Epithelial cell of esophagus (primary cell): ENCODE measurements around the gene CERKL.
"Not testable (repeated sequence)": the region's sequence is repeated elsewhere in the genome, so short reads cannot be mapped to it uniquely, and the experiment has no call there.

Source experiments
- DNase-seq: peaks from one replicate; pipeline ENCODE4 v3.0.0; 2010; ENCODE audit warnings: low read depth
- H3K4me3 ChIP-seq: 2 replicates; pipeline ENCODE4 v1.5.1; 2011; ENCODE audit warnings: mild to moderate bottlenecking, low read length, control low read depth
- TF ChIP-seq, protein P1 (sequence below): IDR thresholded peaks from 2 replicates; pipeline ENCODE4 v1.5.1; 2011; ENCODE audit warnings: low read depth, mild to moderate bottlenecking, low read length, control low read depth, inconsistent platforms; ENCODE audit not compliant: insufficient read depth; ENCODE audit errors: missing control alignments

The CERKL gene

GRCh38 chr2:181656450-181657291 lies at the start of gene CERKL:
CERKL (minus strand) TSS chr2:181657105; CDS start chr2:181657006, 99 bp downstream.
- TF ChIP-seq, protein P1, sequence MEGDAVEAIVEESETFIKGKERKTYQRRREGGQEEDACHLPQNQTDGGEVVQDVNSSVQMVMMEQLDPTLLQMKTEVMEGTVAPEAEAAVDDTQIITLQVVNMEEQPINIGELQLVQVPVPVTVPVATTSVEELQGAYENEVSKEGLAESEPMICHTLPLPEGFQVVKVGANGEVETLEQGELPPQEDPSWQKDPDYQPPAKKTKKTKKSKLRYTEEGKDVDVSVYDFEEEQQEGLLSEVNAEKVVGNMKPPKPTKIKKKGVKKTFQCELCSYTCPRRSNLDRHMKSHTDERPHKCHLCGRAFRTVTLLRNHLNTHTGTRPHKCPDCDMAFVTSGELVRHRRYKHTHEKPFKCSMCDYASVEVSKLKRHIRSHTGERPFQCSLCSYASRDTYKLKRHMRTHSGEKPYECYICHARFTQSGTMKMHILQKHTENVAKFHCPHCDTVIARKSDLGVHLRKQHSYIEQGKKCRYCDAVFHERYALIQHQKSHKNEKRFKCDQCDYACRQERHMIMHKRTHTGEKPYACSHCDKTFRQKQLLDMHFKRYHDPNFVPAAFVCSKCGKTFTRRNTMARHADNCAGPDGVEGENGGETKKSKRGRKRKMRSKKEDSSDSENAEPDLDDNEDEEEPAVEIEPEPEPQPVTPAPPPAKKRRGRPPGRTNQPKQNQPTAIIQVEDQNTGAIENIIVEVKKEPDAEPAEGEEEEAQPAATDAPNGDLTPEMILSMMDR, result no peak
- peak within 1 kb of the TSS; percentile 31 for H3K4me3 ChIP-seq
- DNase-seq, result peak; percentile 31

GRCh38 chr2:181702519-181702918 lies 45.6 kb upstream of the CERKL start:
- DNase-seq, H3K4me3 ChIP-seq: not testable (repeated sequence)

DNA sequence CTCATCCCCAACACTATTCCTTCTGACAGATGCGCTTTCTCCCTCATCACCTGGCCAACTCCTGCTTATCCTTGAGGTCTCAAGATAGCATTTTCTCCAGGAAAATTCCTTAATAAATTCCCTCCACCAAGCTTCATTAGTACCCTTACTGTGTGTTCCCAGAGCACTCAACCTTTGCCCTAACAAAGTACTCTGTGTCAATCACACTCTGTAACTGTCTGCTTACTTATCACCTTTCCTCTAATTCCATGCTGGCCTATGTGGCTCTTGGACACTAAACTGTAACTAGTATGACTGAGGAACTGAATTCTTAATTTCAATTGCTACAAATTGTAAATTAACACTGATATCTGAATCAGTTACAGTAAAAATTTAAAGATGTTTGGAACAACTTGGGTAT lies 41.3 kb upstream of the CERKL start:
- no peak for DNase-seq
- TF ChIP-seq, protein P1, result no peak
- H3K4me3 ChIP-seq, result no peak overlapping the region

GRCh38 chr2:181697571-181697970 lies 40.7 kb upstream of the CERKL start:
- H3K4me3 ChIP-seq, result no peak overlapping the region
- TF ChIP-seq, protein P1, result no peak
- no peak for DNase-seq

- no peak for DNase-seq
These were observed 40.2 kb upstream of the CERKL start for GRCh38 chr2:181697126-181697525.

DNA sequence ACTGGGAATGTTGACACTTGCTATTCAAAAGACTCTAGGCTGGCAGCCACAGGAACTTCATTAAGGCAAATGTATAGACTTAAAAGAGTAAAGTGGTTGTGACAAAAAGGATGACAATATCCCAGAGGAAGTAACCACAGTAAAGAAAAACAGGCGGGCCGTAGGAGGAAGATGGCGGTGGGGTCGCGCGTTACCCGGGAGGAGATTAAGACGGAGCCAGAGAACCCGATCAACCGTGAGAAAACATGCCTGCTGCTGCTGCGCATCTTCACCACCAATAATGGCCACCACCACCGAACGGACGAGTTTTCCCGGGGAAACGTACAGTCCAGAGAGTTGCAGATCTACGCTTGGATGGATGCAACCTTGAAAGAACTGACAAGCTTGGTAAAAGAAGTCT lies 37.4 kb upstream of the CERKL start:
- no peak overlapping the region for H3K4me3 ChIP-seq
- TF ChIP-seq, protein P1, result no peak
- no peak for DNase-seq

More at GRCh38 chr2:181697126-181697525, 40.2 kb upstream of the CERKL start:
- TF ChIP-seq, protein P1, result no peak
- H3K4me3 ChIP-seq, result no peak overlapping the region

GRCh38 chr2:181690860-181691259 lies 34.0 kb upstream of the CERKL start:
- TF ChIP-seq, protein P1, result no peak
- DNase-seq, result no peak
- H3K4me3 ChIP-seq, result no peak overlapping the region
